ENCODE results near the gene GBGT1.

- TF ChIP-seq, protein P1, sequence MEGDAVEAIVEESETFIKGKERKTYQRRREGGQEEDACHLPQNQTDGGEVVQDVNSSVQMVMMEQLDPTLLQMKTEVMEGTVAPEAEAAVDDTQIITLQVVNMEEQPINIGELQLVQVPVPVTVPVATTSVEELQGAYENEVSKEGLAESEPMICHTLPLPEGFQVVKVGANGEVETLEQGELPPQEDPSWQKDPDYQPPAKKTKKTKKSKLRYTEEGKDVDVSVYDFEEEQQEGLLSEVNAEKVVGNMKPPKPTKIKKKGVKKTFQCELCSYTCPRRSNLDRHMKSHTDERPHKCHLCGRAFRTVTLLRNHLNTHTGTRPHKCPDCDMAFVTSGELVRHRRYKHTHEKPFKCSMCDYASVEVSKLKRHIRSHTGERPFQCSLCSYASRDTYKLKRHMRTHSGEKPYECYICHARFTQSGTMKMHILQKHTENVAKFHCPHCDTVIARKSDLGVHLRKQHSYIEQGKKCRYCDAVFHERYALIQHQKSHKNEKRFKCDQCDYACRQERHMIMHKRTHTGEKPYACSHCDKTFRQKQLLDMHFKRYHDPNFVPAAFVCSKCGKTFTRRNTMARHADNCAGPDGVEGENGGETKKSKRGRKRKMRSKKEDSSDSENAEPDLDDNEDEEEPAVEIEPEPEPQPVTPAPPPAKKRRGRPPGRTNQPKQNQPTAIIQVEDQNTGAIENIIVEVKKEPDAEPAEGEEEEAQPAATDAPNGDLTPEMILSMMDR (IDR thresholded peaks at IDR 0.05): no peak
- TF ChIP-seq POLR2A (IDR thresholded peaks at IDR 0.05): no peak
Measured at GRCh38 chr9:133106511-133107244, 57.0 kb downstream of the GBGT1 start.

Data from gastroesophageal sphincter (tissue), 3 donors.